H1 (cell line): ENCODE measurements around the gene ANAPC2. TPM values are rescaled to one million over a fixed set of nuclear protein-coding genes. Genes with fewer than 3 reads are reported as not detected.
A peak's percentile ranks its signal among the peaks of the same experiment; 100 is the strongest.

ENCODE experiments used
- CTCF ChIA-PET: fragments of 300-600 bp; sonication (Branson Sonifier 250); formaldehyde crosslinking; loops from one replicate; lab custom pipeline; 2021; ENCODE audit not compliant: partially characterized antibody; lab: Charles Lee
- POLR2A ChIA-PET: fragments of 300-600 bp; sonication (Branson Sonifier 250); formaldehyde crosslinking; loops from one replicate; lab custom pipeline; 2021; ENCODE audit warnings: inconsistent platforms; ENCODE audit not compliant: partially characterized antibody; lab: Charles Lee
- DNase-seq, 2 experiments: peaks; one replicate each; pipeline versions ENCODE4 v3.0.0 to v3.0.0-alpha.2; 2010 to 2022; ENCODE audit warnings: low spot score in 2 of 2, low read depth in 1 of 2, mixed read lengths in 1 of 2
- FAIRE-seq: peaks from 2 replicates; lab custom pipeline; 2011; peaks lifted over from hg19 to GRCh38; lab: Jason Lieb, UNC
- H2AFZ ChIP-seq: 2 replicates; pipeline ENCODE4 v1.8.1; 2012; ENCODE audit warnings: low read length, inconsistent platforms
- H2AK5ac ChIP-seq: 2 replicates; pipeline ENCODE4 v1.6.1; 2013; ENCODE audit warnings: low read depth, low read length
- H2BK120ac ChIP-seq: replicated peaks from 2 replicates; pipeline ENCODE3; 2013; ENCODE audit warnings: low read depth, low read length, inconsistent platforms
- H2BK12ac ChIP-seq: 2 replicates; pipeline ENCODE4 v1.6.1; 2013; ENCODE audit warnings: low read depth, low read length
- H2BK15ac ChIP-seq: 2 replicates; pipeline ENCODE4 v1.6.1; 2013; ENCODE audit warnings: low read length
- H2BK20ac ChIP-seq: 2 replicates; pipeline ENCODE4 v1.6.1; 2013; ENCODE audit warnings: low read length
- H2BK5ac ChIP-seq: 2 replicates; pipeline ENCODE4 v1.6.1; 2013; ENCODE audit warnings: low read depth, low read length
- H3K14ac ChIP-seq: 2 replicates; pipeline ENCODE4 v1.6.1; 2013; ENCODE audit warnings: inconsistent platforms; ENCODE audit not compliant: insufficient read length
- H3K18ac ChIP-seq: 2 replicates; pipeline ENCODE4 v1.6.1; 2013; ENCODE audit warnings: low read length; ENCODE audit errors: extremely low read depth
- H3K23ac ChIP-seq: 2 replicates; pipeline ENCODE4 v1.6.1; 2013; ENCODE audit warnings: inconsistent platforms; ENCODE audit not compliant: insufficient read length
- H3K23me2 ChIP-seq: 2 replicates; pipeline ENCODE4 v1.6.1; 2013; ENCODE audit warnings: low read depth, low read length
- H3K27ac ChIP-seq: 2 replicates; pipeline ENCODE4 v1.6.1; 2011; ENCODE audit warnings: low read depth, low read length, inconsistent platforms
- H3K27me3 ChIP-seq, 4 experiments: replicated peaks in 1 of 4; 1 replicate in 1 of 4; 2 replicates in 3 of 4; pipeline versions ENCODE4 v1.6.1 to v1.8.1; 2011 to 2013; ENCODE audit warnings: low read length in 3 of 4, mild to moderate bottlenecking in 3 of 4, inconsistent platforms in 2 of 4, mixed read lengths in 2 of 4, moderate library complexity in 1 of 4; ENCODE audit not compliant: control insufficient read depth in 3 of 4, insufficient read depth in 3 of 4; ENCODE audit errors: extremely low read depth in 1 of 4
- H3K36me3 ChIP-seq, 4 experiments: 2 replicates each; pipeline versions ENCODE4 v1.6.1 to v1.8.1; 2011 to 2013; ENCODE audit warnings: mild to moderate bottlenecking in 4 of 4, low read length in 3 of 4, moderate library complexity in 2 of 4, control low read depth in 1 of 4, inconsistent platforms in 1 of 4; ENCODE audit not compliant: insufficient read depth in 4 of 4, control insufficient read depth in 2 of 4
- H3K4ac ChIP-seq: replicated peaks from 2 replicates; pipeline ENCODE3; 2013; ENCODE audit warnings: low read length, low read depth, mixed read lengths, inconsistent platforms; ENCODE audit not compliant: insufficient read length
- H3K4me1 ChIP-seq, 4 experiments: replicated peaks in 1 of 4; 1 replicate in 1 of 4; 2 replicates in 3 of 4; pipeline versions ENCODE4 v1.6.1 to v1.8.1; 2011 to 2013; ENCODE audit warnings: low read length in 3 of 4, inconsistent platforms in 2 of 4, mixed read lengths in 1 of 4; ENCODE audit not compliant: insufficient read depth in 4 of 4, control insufficient read depth in 3 of 4
- H3K4me2 ChIP-seq, 2 experiments: 2 replicates each; pipeline versions ENCODE4 v1.6.1 to v1.8.1; 2011 to 2013; ENCODE audit warnings: low read depth in 2 of 2, low read length in 2 of 2, control low read depth in 1 of 2, inconsistent platforms in 1 of 2, mild to moderate bottlenecking in 1 of 2; ENCODE audit not compliant: insufficient read depth in 1 of 2
- H3K4me3 ChIP-seq, 4 experiments: fragments of 200-600, 300-600 bp in 1 of 4; sonication (generic), shearing (Covaris generic), sonication (Bioruptor Twin) in 1 of 4; 2 replicates each; pipeline versions ENCODE4 v1.5.1 to v1.8.1; 2011 to 2016; ENCODE audit warnings: low read length in 4 of 4, low read depth in 3 of 4, control low read depth in 2 of 4, inconsistent platforms in 2 of 4, mild to moderate bottlenecking in 2 of 4, mixed read lengths in 1 of 4, moderate library complexity in 1 of 4; ENCODE audit not compliant: insufficient read depth in 2 of 4; ENCODE audit errors: extremely low read depth in 1 of 4
- H3K56ac ChIP-seq: replicated peaks from 2 replicates; pipeline ENCODE3; 2013; ENCODE audit warnings: low read depth, mild to moderate bottlenecking, mixed read lengths, low read length, inconsistent platforms; ENCODE audit not compliant: insufficient read length
- H3K79me1 ChIP-seq: 2 replicates; pipeline ENCODE4 v1.6.1; 2013; ENCODE audit warnings: low read depth, low read length, control low read depth
- H3K79me2 ChIP-seq, 2 experiments: 2 replicates each; pipeline versions ENCODE4 v1.6.1 to v1.8.1; 2012 to 2013; ENCODE audit warnings: low read length in 2 of 2, mild to moderate bottlenecking in 2 of 2, inconsistent platforms in 1 of 2; ENCODE audit not compliant: insufficient read depth in 2 of 2, control insufficient read depth in 1 of 2
- H3K9ac ChIP-seq, 4 experiments: replicated peaks in 1 of 4; 1 replicate in 1 of 4; 2 replicates in 3 of 4; pipeline versions ENCODE4 v1.6.1 to v1.8.1; 2011 to 2013; ENCODE audit warnings: low read depth in 3 of 4, low read length in 3 of 4, control low read depth in 2 of 4, mild to moderate bottlenecking in 2 of 4, moderate library complexity in 2 of 4, inconsistent platforms in 1 of 4; ENCODE audit errors: extremely low read depth in 1 of 4
- H3K9me3 ChIP-seq, 2 experiments: 2 replicates each; pipeline versions ENCODE4 v1.6.1 to v1.8.1; 2012 to 2013; ENCODE audit warnings: mild to moderate bottlenecking in 2 of 2, moderate library complexity in 2 of 2, control low read depth in 1 of 2, inconsistent platforms in 1 of 2, low read depth in 1 of 2, low read length in 1 of 2, mixed read lengths in 1 of 2; ENCODE audit not compliant: insufficient read depth in 2 of 2
- H4K20me1 ChIP-seq, 2 experiments: replicated peaks in 1 of 2; 2 replicates each; pipeline versions ENCODE3 to v1.8.1; 2011 to 2013; ENCODE audit warnings: inconsistent platforms in 2 of 2, low read length in 2 of 2, mild to moderate bottlenecking in 1 of 2; ENCODE audit not compliant: insufficient read depth in 2 of 2, control insufficient read depth in 1 of 2
- H4K5ac ChIP-seq: 2 replicates; pipeline ENCODE4 v1.6.1; 2013; ENCODE audit warnings: low read length, low read depth, mixed read lengths, inconsistent platforms; ENCODE audit not compliant: insufficient read length
- H4K8ac ChIP-seq: 2 replicates; pipeline ENCODE4 v1.8.0; 2013; ENCODE audit warnings: mild to moderate bottlenecking, moderate library complexity, low read length, inconsistent platforms; ENCODE audit not compliant: insufficient read depth; ENCODE audit errors: extremely low read depth
- H4K91ac ChIP-seq: replicated peaks from 2 replicates; pipeline ENCODE3; 2013; ENCODE audit warnings: low read length, mixed read lengths, inconsistent platforms; ENCODE audit not compliant: insufficient read length
- BACH1 ChIP-seq: IDR thresholded peaks from 2 replicates; pipeline ENCODE4 v1.6.1; 2012; ENCODE audit warnings: low read length, improper control_type of control experiment
- KDM1A ChIP-seq: fragments of 200-600, 300-600 bp; sonication (generic); IDR thresholded peaks from 2 replicates; pipeline ENCODE4 v1.7.1; 2016; ENCODE audit warnings: mild to moderate bottlenecking, low read length, borderline replicate concordance
- PHF8 ChIP-seq: fragments of 200-600 bp; sonication (generic); conservative IDR thresholded peaks from 2 replicates; pipeline ENCODE4 v1.7.1; 2012; ENCODE audit warnings: low read depth, mild to moderate bottlenecking, inconsistent platforms, low read length, moderate library complexity
- SIN3A ChIP-seq, 2 experiments: IDR thresholded peaks in 1 of 2; conservative IDR thresholded peaks in 1 of 2; 2 replicates each; pipeline ENCODE4 v1.6.1; 2011 to 2012; ENCODE audit warnings: low read length in 2 of 2, improper control_type of control experiment in 1 of 2, low read depth in 1 of 2, mild to moderate bottlenecking in 1 of 2
- USF2 ChIP-seq: IDR thresholded peaks from 2 replicates; pipeline ENCODE4 v1.6.1; 2011; ENCODE audit warnings: low read length, improper control_type of control experiment
- WGBS, 2 experiments: shearing (Covaris generic) in 1 of 2; methylation state at CpG; one replicate each; pipeline versions ENCODE4 v1.1.6 to v1.1.7; 2013 to 2015; ENCODE audit warnings: low lambda C conversion rate in 2 of 2, mixed read lengths in 2 of 2, inconsistent platforms in 1 of 2, low coverage in 1 of 2, missing lambda C conversion rate in 1 of 2; ENCODE audit not compliant: insufficient replicate concordance in 2 of 2, insufficient coverage in 1 of 2, insufficient read length in 1 of 2; ENCODE audit errors: extremely low coverage in 1 of 2, missing lambda C conversion rate in 1 of 2; 5-methylcytosine and 5-hydroxymethylcytosine counted together
- polyA plus RNA-seq, 7 experiments: library from polyadenylated mRNA; depleted of rRNA in 3 of 7; stranded (reverse) in 5 of 7; unstranded in 2 of 7; fragments of >200 nt in 5 of 7; fragments of 200-250 nt in 2 of 7; gene quantifications; 1 replicate in 5 of 7; 2 replicates in 1 of 7; 4 replicates in 1 of 7; pipeline versions ENCODE4 v1.2.1 to v1.2.3, GENCODE V29; 2011 to 2013; ENCODE audit warnings: missing spikeins in 2 of 7, mixed read lengths in 2 of 7
- total RNA-seq: library from RNA; stranded (reverse); fragmentation: NEBNext Ultra II Directional; extraction: Animal tissue kit (Norgen Biotek cat#: 25700); gene quantifications from 2 replicates; pipeline ENCODE4 v1.2.1, GENCODE V29; 2021

The ANAPC2 gene
- total and polyA plus RNA-seq, 2 of the 8 experiments (the other 6 are each of a cell fraction or from before 2014, with no cell fraction given): 30.2 to 37.7 TPM

GRCh38 chr9:137225699-137226331 lies 37.5 kb upstream of the ANAPC2 start:
- no peaks in the 10 kb centered on the region for H3K9me3 ChIP-seq
- no peak overlapping the region for H2BK20ac ChIP-seq
- H2BK5ac ChIP-seq: peak overlapping the region; percentile 90
- no peak for FAIRE-seq
- no peaks in the 10 kb centered on the region; a peak in 2 of 7 replicates for H3K27me3 ChIP-seq
- no peak overlapping the region for H2BK15ac ChIP-seq
- H2BK12ac ChIP-seq: peak overlapping the region; percentile 68; the same call in 1 of the 2 replicates
- H3K14ac ChIP-seq: no peak overlapping the region
- H4K5ac ChIP-seq: no peak overlapping the region
- no peak for TF ChIP-seq USF2
- TF ChIP-seq KDM1A: no peak
- no peak for TF ChIP-seq PHF8
- no peak for TF ChIP-seq SIN3A (conservative IDR thresholded peaks at IDR 0.05 in 1 of 2, IDR thresholded peaks at IDR 0.05 in 1 of 2; ENCODE audit: low read depth in 1 of 2, low read length in 2 of 2)
- TF ChIP-seq BACH1: no peak
- TF ChIP-seq, all 59 proteins: peak for 0
- Histone ChIP-seq H3K27ac (no peak overlapping the region), H3K4me2 (no peak overlapping the region), H4K20me1 (no peaks in the 10 kb centered on the region), H3K56ac (no peak overlapping the region), H3K9ac (no peak overlapping the region), H3K18ac (no peak overlapping the region), H3K79me2 (no peaks in the 10 kb centered on the region), H4K8ac (peak overlapping the region; percentile 51), H3K4me3 (no peak overlapping the region), H4K91ac (peak overlapping the region; percentile 91), H2AK5ac (peak overlapping the region; percentile 70; the same call in 1 of the 2 replicates), H2AFZ (no peak overlapping the region), H3K36me3 (no peaks in the 10 kb centered on the region), H3K79me1 (no peaks in the 10 kb centered on the region), H3K23ac (no peak overlapping the region), H3K4ac (peak overlapping the region; percentile 85), H2BK120ac (no peak overlapping the region), H3K23me2 (peaks cover 18% of the 10 kb centered on the region; the same call in 1 of the 2 replicates), H3K4me1 (peaks cover 0 to 24% (median 10%) of the 10 kb centered on the region in 4 experiments; a peak in 5 of 7 replicates)
- CTCF ChIA-PET: interaction anchor here (1.0 to 20.2 kb wide), 16 partner anchors 13 to 438 kb away, joined by 3 to 204 read pairs (median 6); partner anchors contain the start of genes ANAPC2, LRRC26, SAPCD2 and SSNA1
- POLR2A ChIA-PET: interaction anchor here (1.1 to 69.9 kb wide), 5 partner anchors 8 to 37 kb away, joined by 4 to 1462 read pairs (median 7); partner anchors contain the start of genes ANAPC2, NDOR1, NELFB and SSNA1
- no peak for DNase-seq
- 88% methylated on average over 21 of the region's 21 CpGs; no CpG with 5 or more reads in 1 of the 2 experiments for WGBS, 2 experiments
